HG02798 (cell line): ENCODE results near the gene COG7.
"Not testable (repeated sequence)": the region's sequence is repeated elsewhere in the genome, so short reads cannot be mapped to it uniquely, and the experiment has no call there.

Experiments
- ATAC-seq: cut with Tn5 transposase; IDR thresholded peaks from one replicate; pipeline ENCODE4 v1.9.1; 2021; ENCODE audit warnings: mild to moderate bottlenecking; ENCODE audit not compliant: unreplicated experiment, poor library complexity

Gene COG7

DNA sequence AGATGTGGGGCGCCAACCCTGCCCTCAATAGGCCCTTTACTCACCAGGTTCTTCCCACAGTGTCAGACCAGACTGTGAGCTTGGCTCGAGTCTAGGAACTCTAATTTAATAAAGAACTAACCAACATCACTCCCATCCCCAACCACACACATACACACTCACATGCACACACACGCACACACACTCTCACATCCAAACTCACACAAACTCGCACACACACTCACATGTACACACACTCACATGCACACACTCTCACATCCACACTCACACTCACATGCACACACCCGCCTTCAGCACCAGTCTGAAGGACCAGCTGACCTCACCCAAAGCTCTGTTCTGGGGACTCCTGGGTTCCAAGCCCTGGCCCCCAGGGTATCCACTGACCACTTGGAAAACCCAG is 63.8 kb downstream of the COG7 start:
- ATAC-seq: no peak

DNA sequence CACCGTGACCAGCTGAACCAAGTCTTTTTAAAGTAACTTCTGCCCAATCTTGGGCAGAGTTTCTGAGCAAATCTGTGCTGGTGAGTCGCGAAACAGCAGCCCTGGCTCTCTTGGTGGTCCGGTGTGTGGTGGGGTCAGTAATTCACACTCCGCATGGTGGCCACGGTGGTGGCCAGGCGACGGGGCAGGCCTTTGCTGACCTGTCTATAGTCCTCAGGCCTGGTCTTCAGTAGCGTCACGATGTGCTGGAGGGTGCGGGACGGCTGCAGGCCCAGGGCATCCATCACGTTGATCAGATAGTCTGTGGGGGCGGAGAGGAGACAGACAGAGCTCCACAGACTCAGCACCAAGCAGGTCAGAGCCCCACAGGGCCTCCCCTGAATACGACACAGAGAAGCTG is 64.2 kb downstream of the COG7 start:
- no peak for ATAC-seq

DNA sequence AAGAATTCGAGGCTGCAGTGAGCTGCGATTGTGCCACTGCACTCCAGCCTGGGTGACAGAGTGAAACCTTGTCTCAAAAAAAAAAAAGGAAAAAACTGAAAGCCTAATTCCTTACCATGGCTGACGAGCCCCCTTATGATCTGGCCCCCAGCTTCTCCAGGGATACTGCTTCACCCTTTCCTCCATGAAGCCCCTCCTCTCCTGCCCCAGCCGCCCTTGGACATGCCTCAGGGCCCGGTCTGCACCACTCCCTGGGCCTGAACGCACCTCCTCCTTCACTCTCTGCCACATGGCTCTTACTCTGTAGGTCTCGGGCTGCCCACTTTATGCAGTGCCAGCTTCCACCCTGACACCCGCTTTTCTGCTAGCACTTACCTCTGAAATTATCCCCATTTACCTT is 65.3 kb downstream of the COG7 start:
- no peak for ATAC-seq

DNA sequence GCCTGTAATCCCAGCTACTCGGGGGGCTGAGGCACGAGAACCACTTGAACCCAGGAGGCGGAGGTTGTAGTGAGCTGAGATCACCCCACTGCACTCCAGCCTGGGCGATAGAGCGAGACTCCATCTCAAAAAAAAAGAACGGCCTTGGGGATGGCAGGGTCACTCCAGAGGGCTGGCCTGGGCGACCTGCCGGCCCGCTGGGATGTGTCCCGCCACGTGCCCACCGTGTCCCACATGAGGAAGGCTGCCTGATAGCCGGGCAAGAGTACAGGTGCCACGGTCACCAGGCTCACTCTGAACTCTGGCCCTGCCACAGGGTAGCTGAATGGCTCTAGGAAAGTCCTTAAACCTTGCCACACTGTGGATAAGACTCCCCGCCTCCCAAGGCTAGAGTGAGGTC is 67.5 kb downstream of the COG7 start:
- no peak for ATAC-seq

DNA sequence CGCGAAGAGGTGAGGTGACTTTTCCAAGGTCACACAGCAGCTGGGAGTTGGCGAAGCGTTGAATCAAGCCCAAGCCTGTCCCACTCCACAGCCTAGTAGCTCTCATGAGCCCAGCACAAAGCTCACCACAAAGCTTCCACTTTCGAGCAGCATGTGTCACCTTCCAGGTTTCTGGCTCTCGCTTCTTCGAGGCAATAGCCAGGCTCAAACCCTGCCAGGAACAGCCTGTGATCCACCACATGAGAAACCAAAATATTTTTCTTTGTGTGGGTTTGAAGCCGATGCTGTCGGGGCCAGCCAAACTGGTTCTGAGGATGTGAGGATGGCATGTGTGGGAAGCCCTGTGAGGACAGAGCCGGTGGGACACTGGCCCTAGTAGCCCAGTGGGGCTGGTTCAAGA is 68.1 kb downstream of the COG7 start:
- ATAC-seq: no peak

DNA sequence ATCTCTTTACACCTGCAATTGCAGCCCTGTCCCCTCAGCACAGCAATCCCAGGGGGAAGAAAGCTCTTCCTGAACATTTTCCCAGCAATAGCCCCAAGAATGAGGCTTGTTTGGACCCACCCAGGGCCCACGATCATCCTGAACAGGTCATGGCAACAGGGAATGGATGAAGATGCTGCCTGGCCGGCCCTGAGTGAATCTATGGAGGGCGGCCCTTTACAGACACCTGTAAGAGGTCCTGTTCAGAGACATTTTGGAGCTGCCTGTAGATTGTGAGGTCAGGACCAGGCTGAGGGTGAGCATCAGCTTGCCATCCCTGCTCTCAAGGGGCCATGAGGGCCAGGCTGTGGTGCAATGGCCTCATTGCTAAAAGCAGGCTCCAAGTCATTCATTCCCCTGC is 69.1 kb downstream of the COG7 start:
- ATAC-seq: no peak

DNA sequence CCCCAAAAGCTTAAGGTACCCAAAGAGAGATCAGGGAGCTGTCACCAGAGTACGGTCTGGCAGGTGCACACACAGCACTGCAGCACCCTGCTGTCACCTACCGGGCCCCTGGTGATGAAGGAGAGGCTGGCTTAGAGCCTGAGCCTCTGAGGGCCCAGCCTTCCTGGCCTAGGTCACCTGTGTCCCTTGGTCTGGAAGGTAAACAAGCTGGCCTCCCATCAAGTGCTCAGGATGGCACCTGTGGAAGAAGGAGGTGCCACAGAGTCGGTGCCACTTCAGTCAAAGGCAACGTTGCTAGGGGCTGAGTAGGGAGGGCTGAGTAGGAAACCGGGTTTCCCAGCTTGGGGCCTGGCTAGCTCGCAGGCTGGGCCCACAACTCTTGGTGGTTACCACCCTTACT is 70.7 kb downstream of the COG7 start:
- no peak for ATAC-seq

DNA sequence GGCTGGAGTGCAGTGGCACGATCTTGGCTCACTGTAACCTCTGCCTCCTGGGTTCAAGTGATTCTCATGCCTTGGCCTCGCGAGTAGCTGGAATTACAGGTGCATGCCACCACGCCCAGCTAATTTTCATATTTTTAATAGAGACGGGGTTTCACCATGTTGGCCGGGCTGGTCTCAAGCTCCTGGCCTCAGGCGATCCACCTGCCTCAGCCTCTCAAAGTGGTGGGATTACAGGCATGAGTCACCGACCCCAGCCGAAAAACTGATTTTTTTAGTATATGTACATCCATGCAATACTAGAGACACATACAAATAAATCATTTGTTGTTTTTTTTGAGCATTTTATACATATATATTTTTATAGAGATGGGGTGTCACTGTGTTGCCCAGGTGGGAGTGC is 71.3 kb downstream of the COG7 start:
- ATAC-seq: not testable (repeated sequence)

DNA sequence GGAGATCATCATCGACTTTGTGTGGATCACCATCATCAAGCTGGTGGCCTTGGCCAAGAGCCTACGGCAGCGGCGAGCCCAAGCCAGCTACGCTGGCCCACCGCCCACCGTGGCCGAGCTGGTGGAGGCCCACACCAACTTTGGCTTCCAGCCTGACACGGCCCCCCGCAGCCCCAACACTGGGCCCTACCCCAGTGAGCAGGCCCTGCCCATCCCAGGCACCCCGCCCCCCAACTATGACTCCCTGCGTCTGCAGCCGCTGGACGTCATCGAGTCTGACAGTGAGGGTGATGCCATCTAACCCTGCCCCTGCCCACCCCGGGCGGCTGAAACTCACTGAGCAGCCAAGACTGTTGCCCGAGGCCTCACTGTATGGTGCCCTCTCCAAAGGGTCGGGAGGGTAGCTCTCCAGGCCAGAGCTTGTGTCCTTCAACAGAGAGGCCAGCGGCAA is 72.5 kb downstream of the COG7 start:
- no peak for ATAC-seq

DNA sequence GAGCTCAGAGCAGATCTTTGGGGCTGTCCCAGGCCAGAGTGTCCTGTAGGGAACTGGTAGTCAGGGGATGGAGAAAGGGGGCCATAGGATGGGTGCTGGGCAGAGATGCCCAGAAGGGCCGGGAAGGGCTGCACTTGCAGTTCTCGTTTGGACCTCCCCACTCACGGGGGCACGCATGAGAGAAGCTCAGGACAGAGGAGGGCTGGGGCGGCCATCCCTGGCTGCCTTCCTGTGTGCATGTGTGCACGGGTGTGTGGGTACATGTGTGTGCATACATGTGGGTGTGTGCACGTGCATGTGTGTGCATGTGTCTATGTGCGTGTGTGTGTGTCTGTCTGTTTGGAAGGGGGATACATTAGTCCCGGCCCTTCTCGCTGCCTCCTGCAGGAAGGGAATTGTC is 73.3 kb downstream of the COG7 start:
- no peak for ATAC-seq

DNA sequence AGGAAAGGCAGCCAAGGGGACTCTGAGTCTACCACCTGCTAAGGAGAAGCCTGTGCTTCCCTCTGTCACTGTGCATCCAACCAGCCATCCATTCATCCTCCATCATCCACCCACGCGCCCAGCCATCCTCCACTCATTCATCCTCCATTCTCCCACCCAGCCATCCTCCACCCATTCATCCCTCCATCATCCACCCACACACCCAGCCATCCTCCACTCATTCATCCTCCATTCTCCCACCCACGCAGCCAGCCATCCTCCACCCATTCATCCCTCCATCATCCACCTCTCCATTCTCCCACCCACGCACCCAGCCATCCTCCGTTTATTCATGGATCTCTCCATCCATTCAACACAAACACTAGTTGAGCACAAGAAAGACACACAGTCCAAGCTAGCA is 74.1 kb downstream of the COG7 start:
- ATAC-seq: no peak

DNA sequence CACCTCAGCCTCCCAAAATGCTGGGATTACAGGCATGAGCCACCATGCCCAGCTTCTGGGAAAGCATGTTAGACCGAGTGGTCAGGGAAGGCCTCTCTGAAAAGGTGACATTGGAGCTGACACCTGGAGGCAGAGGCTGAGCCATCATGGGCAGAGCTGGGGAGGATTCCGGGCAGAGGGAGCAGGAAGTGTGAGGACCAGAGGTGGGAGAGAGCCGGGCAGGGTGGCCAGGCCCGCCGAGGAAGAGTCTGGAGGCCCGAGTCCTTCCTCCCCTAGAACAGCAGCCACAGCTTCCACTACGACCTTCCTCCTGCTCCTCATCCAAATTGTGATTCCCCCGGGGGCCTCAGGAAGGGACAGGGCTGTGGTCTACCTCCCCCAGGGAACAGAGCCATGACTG is 74.7 kb downstream of the COG7 start:
- no peak for ATAC-seq

DNA sequence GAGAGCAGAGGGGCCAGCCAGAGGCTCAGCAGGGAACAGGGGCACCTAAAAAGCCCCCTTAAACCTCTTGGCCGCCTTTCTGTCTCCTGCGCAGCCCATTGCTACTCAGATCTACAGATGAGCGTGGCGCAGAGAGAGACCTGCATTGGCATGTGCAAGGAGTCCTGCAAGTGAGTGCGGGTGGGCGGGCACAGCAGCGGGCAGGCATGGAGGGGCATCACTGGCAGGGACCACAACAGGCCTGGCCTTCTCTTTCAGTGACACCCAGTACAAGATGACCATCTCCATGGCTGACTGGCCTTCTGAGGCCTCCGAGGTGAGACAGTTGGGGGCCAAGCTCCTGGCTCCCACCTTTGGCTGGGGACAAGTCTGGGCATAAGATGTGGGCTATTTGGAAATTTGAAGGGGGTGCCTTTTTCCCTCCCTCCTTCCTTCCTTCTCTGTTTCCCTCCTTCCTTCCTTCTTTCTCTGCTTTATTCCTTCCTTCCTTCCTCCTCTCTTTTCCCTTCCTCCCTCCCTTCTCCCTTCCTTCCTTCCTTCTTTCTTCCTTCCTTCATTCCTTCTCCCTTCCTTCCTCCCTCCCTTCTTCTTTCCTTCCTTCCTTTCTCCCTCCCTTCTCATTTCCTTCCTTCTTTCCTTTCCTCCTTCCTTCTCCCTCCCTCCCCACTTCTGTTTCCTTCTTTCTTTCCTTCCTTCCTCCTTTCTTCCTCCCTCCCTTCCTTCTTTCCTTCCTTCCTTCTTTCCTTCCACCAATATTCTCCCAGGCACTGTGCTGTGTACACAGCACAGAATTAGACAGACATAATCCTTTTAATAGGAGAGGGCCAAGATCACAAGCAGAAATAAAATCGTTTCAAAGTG is 75.7 kb downstream of the COG7 start:
- ATAC-seq: no peak

DNA sequence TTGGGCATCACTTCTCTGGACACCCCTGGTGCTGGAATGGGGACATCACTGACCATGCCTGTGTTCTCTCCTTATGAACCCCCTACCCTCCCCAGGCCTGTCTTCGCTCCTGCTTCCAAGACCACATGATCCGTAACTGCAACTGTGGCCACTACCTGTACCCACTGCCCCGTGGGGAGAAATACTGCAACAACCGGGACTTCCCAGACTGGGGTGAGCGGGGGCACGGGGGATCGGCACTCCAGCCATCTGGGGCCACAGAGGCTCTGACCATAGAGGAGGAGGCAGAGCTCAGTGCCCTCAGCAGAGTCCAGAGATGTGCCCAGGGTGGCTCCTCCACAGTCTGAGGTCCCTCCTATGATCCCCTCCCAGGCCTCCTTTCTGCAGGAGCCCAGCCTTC is 77.3 kb downstream of the COG7 start:
- no peak for ATAC-seq

DNA sequence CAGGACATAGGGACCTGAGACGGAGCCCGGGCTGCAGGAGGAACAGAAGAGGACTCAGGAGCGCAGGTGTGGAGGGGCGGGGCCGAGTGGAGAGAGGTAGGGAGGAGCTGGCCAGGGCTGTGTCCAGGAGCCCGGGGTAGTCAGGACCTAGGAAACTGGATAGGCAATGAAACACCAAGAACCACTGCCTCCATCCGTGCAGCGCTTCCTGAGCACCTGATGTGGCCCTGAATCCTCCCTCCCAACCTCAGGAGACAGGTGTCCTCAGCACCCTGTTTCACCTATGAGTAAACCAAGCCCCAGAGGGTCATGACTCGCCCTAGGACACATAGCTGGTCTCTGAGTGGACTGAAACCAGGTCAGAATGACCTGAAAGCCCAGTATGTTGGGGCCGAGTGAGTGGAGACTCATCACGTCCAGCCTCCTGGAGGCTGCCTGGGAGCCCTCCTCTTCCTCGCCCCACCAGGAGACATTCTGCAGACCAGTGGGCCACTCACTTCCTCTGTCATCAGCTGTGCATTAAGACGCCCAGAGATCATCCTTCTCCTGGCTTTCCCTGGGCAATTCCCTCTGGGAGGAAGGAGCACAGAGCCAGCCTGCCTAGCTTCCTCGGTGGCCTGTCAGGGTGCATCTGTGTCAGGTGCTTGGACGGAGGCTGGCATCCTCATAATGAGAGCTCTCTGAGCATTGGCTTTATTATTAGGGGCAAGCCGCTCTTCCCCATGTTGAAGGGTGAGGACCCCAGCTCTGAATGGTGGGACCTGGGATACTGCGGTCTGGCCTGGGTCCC is 78.1 kb downstream of the COG7 start:
- ATAC-seq: no peak

DNA sequence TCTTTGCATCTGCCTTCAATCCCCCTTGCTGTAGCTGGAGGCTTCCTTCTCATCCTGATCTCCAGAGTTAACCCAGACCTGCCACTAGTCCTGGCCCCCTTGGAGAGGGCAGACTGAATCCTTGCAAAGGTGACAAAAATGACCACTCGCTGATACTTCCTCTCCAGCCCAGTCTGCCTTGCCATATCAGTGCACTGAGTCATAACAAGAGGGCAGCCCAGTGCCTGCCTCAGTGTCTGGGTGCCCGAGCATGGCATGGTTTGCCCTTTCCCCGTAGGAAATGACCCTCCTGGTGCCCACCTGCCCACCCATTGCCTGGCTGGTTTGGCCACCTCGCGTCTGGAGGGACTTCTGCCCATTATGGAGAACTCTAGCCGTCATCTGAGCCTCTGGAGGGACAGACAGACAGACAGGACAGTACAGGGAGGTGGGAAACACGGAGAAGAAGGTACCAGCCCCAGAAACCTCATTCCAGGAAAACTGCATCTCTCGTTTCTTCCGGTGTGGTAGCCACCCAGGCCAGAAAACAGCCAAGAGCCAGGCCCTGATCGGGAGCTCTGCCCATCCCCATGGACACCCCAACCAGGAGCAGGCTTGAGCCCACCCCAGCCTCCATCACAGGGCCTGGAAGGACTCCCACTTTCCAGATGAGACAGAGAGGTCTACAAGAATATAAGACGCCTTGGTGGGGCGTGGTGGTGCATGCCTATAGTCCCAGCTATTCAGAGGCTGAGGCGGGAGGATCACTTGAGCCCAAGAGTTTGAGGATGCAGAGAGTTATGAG is 79.4 kb downstream of the COG7 start:
- no peak for ATAC-seq

DNA sequence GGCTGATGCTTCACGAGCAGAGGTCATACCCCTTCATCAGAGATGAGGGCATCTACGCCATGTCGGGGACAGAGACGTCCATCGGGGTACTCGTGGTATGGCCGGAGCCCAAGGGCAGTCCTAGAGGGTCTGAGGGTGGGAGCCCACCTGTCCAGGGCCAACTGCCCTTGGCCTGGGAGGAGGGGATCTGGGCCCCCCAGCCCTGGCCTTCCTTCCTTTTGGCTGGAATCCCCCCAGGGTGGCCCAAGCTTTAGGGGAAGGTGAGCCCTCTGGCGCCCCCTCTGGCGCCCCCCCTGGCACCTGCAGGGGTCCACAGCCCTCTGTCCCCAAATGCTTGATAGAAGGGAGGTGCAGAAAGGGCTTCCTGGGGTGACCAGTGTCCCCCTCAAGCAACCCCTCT is 81.6 kb downstream of the COG7 start:
- no peak for ATAC-seq

DNA sequence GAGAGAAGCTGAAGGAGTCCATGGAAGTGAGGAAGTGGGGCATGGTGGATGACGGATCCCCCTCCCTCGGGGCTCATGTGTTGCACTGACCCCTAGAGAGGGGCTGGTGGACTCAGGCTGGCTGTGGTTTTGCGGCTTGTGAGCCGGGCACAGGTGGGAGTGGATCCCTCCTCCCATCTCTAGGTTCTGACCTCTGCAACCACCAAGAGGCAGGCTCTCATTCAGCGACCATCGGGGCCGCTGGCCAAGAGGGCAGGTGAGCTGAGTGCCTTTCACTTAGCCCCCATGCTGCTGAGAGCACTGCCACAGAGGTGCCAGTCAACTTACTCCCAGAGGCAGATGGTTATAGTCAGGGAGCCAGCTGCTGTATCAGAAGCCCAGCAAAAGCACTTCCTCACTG is 83.6 kb downstream of the COG7 start:
- ATAC-seq: no peak

DNA sequence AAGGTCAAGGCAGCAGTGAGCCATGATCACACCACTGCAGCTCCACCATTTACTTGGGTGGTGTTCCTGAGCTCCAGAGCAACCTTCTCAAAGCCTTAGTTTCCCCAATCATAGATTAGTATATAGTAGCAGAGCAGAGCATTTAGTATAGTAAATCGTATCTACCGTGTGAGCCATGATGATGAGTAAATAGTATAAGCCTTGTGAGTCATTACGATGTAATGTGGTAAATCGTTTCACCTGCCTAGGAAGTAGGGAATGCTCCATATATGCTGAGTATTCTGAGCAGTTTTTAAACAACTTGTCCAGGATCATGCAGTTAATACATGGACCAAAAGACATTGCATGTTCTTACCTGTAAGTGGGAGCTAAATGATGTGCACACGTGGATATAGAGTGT is 84.5 kb downstream of the COG7 start:
- ATAC-seq: no peak

DNA sequence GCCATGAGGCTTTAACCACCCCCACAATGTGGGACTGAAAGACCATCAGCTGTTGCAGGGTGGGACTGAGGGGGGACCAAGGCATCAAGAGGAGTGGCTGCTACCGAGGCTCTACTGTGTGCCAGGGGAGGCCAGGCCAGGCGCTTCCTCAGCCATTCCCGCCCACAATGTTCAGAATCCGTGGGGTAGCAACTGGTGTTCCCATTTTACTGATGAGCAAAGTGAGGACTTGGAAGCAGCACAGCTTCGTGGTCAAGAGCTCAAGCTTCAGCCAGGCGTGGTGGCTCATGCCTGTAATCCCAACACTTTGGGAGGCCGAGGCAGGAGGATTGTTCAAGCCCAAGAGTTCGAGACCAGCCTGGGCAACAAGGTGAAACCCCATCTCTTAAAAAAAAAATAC is 85.0 kb downstream of the COG7 start:
- no peak for ATAC-seq

DNA sequence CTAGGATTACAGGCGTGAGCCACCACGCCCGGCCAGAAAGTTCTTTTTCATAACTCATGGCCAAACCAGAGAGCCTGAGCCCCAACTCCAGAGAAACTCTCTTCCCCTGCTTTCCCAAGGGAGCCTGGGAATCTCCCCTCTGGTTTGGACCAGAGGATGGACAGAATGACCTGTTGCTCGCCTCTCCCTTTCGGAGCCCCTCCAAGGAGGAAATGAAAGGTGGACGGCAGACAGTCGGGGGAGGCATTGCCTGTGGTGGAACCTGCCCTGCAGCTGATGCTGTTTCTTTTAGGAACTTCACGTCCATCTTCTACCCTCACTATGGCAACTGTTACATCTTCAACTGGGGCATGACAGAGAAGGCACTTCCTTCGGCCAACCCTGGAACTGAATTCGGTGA is 85.4 kb downstream of the COG7 start:
- no peak for ATAC-seq
